ENCODE results near the gene NYAP2.

The NYAP2 gene

DNA sequence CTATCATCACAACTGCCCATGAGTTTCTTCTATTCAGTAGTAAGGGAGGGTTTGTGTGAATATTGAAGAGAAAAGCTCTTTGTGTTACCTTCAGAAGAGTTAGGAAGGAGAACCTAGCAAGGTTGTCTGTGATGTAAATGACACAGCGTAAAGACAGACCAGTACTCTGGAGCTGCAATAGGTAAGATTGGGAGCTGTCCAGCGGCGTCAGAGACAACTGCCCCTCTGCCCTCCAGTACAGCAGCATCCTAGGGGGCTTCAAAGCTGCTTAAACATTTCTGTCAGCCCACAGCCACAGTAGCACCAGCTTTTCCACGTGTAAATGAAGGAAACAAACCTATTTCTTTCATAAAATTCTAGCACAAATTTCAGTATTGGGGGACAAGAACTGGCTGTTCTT is 34.5 kb downstream of the NYAP2 start:
- no peak overlapping the region for H3K4me3 ChIP-seq (ENCODE audit: control insufficient read depth, low read depth, low read length)
- TF ChIP-seq, protein P1, sequence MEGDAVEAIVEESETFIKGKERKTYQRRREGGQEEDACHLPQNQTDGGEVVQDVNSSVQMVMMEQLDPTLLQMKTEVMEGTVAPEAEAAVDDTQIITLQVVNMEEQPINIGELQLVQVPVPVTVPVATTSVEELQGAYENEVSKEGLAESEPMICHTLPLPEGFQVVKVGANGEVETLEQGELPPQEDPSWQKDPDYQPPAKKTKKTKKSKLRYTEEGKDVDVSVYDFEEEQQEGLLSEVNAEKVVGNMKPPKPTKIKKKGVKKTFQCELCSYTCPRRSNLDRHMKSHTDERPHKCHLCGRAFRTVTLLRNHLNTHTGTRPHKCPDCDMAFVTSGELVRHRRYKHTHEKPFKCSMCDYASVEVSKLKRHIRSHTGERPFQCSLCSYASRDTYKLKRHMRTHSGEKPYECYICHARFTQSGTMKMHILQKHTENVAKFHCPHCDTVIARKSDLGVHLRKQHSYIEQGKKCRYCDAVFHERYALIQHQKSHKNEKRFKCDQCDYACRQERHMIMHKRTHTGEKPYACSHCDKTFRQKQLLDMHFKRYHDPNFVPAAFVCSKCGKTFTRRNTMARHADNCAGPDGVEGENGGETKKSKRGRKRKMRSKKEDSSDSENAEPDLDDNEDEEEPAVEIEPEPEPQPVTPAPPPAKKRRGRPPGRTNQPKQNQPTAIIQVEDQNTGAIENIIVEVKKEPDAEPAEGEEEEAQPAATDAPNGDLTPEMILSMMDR (conservative IDR thresholded peaks at IDR 0.05; ENCODE audit: control insufficient read depth, insufficient read depth, low read depth, low read length) = no peak
- DNase-seq (ENCODE audit: low read depth) = no peak

DNA sequence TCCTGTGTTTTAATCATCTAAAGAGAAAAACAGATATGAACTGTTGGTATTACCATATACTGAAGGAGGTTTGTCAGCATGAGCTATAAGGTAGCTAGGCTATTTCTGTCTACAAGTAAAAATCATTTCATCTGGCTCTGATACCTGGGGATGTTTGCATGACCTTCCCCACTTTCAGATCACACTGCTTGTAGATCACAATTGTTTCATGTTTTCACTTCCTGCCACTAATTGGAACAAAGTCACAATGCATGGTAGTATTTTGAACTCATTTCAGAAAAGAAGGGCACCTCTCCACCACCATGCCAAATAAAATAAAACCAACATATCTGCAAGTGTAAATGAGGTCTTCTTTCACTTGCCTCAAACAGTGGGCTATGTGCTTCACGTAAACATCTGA is 37.8 kb downstream of the NYAP2 start:
- no peak overlapping the region for H3K4me3 ChIP-seq (ENCODE audit: control insufficient read depth, low read depth, low read length)
- TF ChIP-seq, protein P1 (conservative IDR thresholded peaks at IDR 0.05; ENCODE audit: control insufficient read depth, insufficient read depth, low read depth, low read length) = no peak
- DNase-seq (ENCODE audit: low read depth) = no peak

DNA sequence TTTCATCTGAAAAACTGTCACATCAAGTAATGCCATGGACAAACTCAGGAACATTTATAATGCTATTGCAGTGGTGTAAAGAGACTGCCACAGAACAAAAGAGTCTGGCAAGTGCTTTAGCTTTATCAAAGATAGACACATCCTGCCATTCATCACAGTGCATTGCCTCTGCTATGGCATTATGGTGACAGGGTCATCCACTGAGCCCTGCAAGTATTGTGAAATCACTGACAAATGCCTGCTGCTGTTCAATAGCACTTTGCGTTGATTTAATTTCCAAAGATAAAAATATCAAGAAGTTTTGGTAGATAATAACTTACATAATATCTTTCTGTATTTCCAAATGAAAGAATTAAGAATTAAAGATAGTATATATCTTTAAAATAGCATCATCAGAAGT is 38.7 kb downstream of the NYAP2 start:
- no peak for DNase-seq (ENCODE audit: low read depth)

DNA sequence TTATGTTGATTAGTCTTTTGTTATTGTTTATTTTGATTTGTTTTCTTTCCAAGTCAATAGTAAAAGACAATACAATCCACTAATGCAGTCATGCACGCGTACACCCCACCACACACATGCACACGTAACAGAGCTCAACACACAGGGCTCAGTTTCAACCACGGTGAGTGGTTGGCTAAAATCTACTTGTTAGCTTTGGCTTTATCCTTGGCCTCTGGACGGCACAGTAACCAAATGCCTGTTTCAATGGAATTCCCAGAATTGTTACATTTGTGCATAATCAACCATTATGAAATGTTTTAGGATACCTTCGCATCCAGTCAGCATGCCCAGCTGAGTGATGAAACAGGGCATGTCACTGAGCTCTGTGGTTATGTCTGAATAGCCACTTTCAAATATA is 53.2 kb downstream of the NYAP2 start:
- H3K4me3 ChIP-seq (ENCODE audit: control insufficient read depth, low read depth, low read length) = no peak overlapping the region
- TF ChIP-seq, protein P1 (conservative IDR thresholded peaks at IDR 0.05; ENCODE audit: control insufficient read depth, insufficient read depth, low read depth, low read length) = no peak
- DNase-seq (ENCODE audit: low read depth) = no peak

More for the DNA sequence above, 38.7 kb downstream of the NYAP2 start:
- H3K4me3 ChIP-seq (ENCODE audit: control insufficient read depth, low read depth, low read length) = no peak overlapping the region
- TF ChIP-seq, protein P1 (conservative IDR thresholded peaks at IDR 0.05; ENCODE audit: control insufficient read depth, insufficient read depth, low read depth, low read length) = no peak

DNA sequence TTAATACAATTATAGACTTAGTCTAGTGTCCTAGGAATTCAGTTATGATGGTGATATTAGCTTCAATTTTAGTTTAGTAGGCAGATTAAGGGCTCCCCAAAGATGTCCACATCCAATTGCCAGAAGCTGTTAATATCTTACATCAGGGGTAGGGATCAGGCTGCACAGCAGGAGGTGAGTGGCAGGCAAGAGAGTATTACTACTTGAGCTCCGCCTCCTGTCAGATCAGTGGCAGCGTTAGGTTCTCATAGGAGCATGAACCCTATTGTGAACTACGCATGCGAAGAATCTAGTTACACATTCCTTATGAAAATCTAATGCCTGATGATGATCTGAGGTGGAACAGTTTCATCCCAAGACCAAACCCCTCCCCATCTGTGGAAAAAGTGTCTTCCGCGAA is 54.9 kb downstream of the NYAP2 start:
- H3K4me3 ChIP-seq (ENCODE audit: control insufficient read depth, low read depth, low read length) = no peak overlapping the region
- no peak for DNase-seq (ENCODE audit: low read depth)
- TF ChIP-seq, protein P1 (conservative IDR thresholded peaks at IDR 0.05; ENCODE audit: control insufficient read depth, insufficient read depth, low read depth, low read length) = no peak

DNA sequence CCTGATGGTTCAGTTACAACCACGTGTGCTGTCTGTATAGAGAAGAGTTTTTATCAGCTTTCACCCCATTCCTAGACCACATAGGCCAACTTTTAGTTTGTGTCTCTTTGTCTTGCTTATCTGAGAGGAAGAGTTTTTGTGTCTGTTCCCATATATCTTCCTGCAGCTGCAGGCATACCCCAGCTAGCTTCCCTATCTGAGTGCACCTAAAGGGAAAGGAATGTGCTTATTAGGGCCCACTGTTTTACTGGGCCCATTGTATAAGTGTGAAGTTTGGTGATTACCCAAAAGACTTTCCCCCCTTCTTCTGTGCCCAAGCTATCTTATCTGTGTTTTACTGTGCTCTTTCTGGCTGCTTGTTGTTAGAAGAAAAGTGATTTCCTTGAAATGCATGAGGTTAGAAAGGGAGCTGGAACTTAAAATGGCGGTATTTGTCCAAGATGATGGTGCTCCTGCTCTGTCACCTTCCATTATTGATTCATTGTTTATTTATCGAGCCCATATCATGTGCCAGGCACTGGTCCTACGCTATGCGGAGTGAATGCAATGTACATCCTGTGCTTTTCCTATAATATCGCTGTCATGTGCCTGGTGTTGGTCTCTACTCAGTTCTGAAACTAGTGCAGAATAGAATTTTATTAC is 57.2 kb downstream of the NYAP2 start:
- no peak overlapping the region for H3K4me3 ChIP-seq (ENCODE audit: control insufficient read depth, low read depth, low read length)
- no peak for DNase-seq (ENCODE audit: low read depth)
- TF ChIP-seq, protein P1 (conservative IDR thresholded peaks at IDR 0.05; ENCODE audit: control insufficient read depth, insufficient read depth, low read depth, low read length) = no peak

DNA sequence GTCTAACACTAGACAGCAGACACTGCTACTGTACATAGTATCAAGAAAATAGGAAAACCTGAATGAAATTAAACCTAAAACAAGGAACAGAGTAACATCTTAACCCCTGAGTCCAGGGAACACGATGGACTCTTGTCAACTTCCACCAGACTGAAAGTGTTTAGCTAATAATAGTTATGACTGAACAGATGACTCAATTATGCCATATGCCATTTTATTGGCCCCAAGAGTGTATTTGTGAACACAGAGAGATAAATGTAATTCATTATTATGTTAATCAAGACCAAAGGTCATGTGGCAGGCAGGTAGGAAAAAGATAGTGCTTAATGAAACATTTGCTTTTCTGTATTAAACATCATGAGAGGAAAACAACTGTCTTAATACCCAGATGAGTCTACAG is 58.0 kb downstream of the NYAP2 start:
- H3K4me3 ChIP-seq (ENCODE audit: control insufficient read depth, low read depth, low read length) = no peak overlapping the region
- TF ChIP-seq, protein P1 (conservative IDR thresholded peaks at IDR 0.05; ENCODE audit: control insufficient read depth, insufficient read depth, low read depth, low read length) = no peak
- no peak for DNase-seq (ENCODE audit: low read depth)

All from fibroblast of mammary gland (primary cell).